ENCODE measurements around the gene DNMT3B. TPM values are rescaled to one million over a fixed set of nuclear protein-coding genes. Genes with fewer than 3 reads are reported as not detected.

DNMT3B gene
- total and polyA plus RNA-seq, 9 of the 15 experiments (the other 6 are each of a cell fraction or from before 2014, with no cell fraction given) = 9.3 to 74.8 (median 49.1) TPM

GRCh38 chr20:32761831-32762753, at the start of gene DNMT3B (continued):
- TF ChIP-seq DLX4 (CRISPR knock-in tag; IDR thresholded peaks at IDR 0.05) = no peak
- TF ChIP-seq HDGF (IDR thresholded peaks at IDR 0.05) = peak; percentile 95; the same call in 1 of the 2 replicates
- TF ChIP-seq TAL1 (IDR thresholded peaks at IDR 0.05) = no peak
- TF ChIP-seq CREB3L1 (IDR thresholded peaks at IDR 0.05; ENCODE audit: borderline replicate concordance, low read depth) = peak; percentile 48
- TF ChIP-seq ZNF41 (CRISPR knock-in tag; conservative IDR thresholded peaks at IDR 0.05) = no peak
- TF ChIP-seq ATF7 (IDR thresholded peaks at IDR 0.05) = 0 out of 2 replicates have a peak, but pooled peaks have one; percentile 8
- TF ChIP-seq RUNX1 (IDR thresholded peaks at IDR 0.05; ENCODE audit: low read depth) = no peak
- TF ChIP-seq ZNF445 (CRISPR knock-in tag; IDR thresholded peaks at IDR 0.05; ENCODE audit: low read depth) = no peak
- peak in 1 of 2 experiments; percentile 53; a peak in 1 of 4 replicates for TF ChIP-seq HDAC1 (IDR thresholded peaks at IDR 0.05)
- TF ChIP-seq BHLHE40 (IDR thresholded peaks at IDR 0.05; ENCODE audit: low read length) = no peak
- TF ChIP-seq NFIC (IDR thresholded peaks at IDR 0.05) = no peak
- TF ChIP-seq RBM34 (IDR thresholded peaks at IDR 0.05; ENCODE audit: borderline replicate concordance, insufficient read depth, low read length) = no peak
- TF ChIP-seq ZNF24 (IDR thresholded peaks at IDR 0.05) = peak; percentile 72
- TF ChIP-seq NR2C1 (IDR thresholded peaks at IDR 0.05) = no peak
- 0 out of 2 replicates have a peak, but pooled peaks have one; percentile 33 for TF ChIP-seq NR2C1 (tag; IDR thresholded peaks at IDR 0.05)
- peak; percentile 65 for TF ChIP-seq RBM25 (IDR thresholded peaks at IDR 0.05; ENCODE audit: low read depth, low read length, severe bottlenecking)
- TF ChIP-seq, protein P1, sequence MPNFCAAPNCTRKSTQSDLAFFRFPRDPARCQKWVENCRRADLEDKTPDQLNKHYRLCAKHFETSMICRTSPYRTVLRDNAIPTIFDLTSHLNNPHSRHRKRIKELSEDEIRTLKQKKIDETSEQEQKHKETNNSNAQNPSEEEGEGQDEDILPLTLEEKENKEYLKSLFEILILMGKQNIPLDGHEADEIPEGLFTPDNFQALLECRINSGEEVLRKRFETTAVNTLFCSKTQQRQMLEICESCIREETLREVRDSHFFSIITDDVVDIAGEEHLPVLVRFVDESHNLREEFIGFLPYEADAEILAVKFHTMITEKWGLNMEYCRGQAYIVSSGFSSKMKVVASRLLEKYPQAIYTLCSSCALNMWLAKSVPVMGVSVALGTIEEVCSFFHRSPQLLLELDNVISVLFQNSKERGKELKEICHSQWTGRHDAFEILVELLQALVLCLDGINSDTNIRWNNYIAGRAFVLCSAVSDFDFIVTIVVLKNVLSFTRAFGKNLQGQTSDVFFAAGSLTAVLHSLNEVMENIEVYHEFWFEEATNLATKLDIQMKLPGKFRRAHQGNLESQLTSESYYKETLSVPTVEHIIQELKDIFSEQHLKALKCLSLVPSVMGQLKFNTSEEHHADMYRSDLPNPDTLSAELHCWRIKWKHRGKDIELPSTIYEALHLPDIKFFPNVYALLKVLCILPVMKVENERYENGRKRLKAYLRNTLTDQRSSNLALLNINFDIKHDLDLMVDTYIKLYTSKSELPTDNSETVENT (CRISPR knock-in tag; IDR thresholded peaks at IDR 0.05) = peak; percentile 89
- TF ChIP-seq, protein P2, sequence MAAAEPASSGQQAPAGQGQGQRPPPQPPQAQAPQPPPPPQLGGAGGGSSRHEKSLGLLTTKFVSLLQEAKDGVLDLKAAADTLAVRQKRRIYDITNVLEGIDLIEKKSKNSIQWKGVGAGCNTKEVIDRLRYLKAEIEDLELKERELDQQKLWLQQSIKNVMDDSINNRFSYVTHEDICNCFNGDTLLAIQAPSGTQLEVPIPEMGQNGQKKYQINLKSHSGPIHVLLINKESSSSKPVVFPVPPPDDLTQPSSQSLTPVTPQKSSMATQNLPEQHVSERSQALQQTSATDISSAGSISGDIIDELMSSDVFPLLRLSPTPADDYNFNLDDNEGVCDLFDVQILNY (CRISPR knock-in tag; IDR thresholded peaks at IDR 0.05) = no peak
- TF ChIP-seq UBTF (IDR thresholded peaks at IDR 0.05; ENCODE audit: borderline replicate concordance in 1 of 2, low read depth in 2 of 2, low read length in 2 of 2) = peak; percentile 72 to 83; a peak in 2 of 4 replicates

Measured in K562 (cell line).